RPMI7951 (cell line): Measurements from ENCODE around the gene CAMK1. TPM values are rescaled to one million over a fixed set of nuclear protein-coding genes. Genes with fewer than 3 reads are reported as not detected.

Source experiments
- DNase-seq: peaks from one replicate; pipeline ENCODE4 v3.0.0-alpha.2; 2012; ENCODE audit warnings: low read depth
- total RNA-seq: library from RNA; depleted of rRNA; stranded (reverse); fragments of >200 nt; shearing (Covaris generic); gene quantifications from 2 replicates; pipeline ENCODE4 v1.2.3, GENCODE V29; 2014; rRNA removed

Gene CAMK1
- total RNA-seq, 1 experiment from 2014 or later = 40.4 TPM

- no peak for DNase-seq
Observed at GRCh38 chr3:9710174-9710739, 59.5 kb downstream of the CAMK1 start.

Other genes starting within 250 kb of the CAMK1 start
- gene LHFPL4, start 216.1 kb downstream of the CAMK1 start, total RNA-seq = not detected in 2 replicates
- gene MTMR14, start 120.4 kb downstream of the CAMK1 start, total RNA-seq = 34.9 and 38.7 TPM in 2 replicates
- not detected in 2 replicates for gene CPNE9, start 66.1 kb downstream of the CAMK1 start, total RNA-seq
- gene BRPF1, start 38.2 kb downstream of the CAMK1 start, total RNA-seq = 14.2 and 15.2 TPM in 2 replicates
- 31.2 and 34.4 TPM in 2 replicates for gene OGG1, start 20.0 kb downstream of the CAMK1 start, total RNA-seq
- gene TADA3, start 22.5 kb upstream of the CAMK1 start, total RNA-seq = 99.1 and 107 TPM in 2 replicates
- 254 and 426 TPM in 2 replicates for gene ARPC4, start 23.1 kb upstream of the CAMK1 start, total RNA-seq
- 4.7 and 7.4 TPM in 2 replicates for gene TTLL3, start 40.3 kb upstream of the CAMK1 start, total RNA-seq
- gene RPUSD3, start 74.1 kb upstream of the CAMK1 start, total RNA-seq = 47.5 and 49.5 TPM in 2 replicates
- not detected in 2 replicates for gene CIDEC, start 110.3 kb upstream of the CAMK1 start, total RNA-seq
- gene JAGN1, start 120.7 kb upstream of the CAMK1 start, total RNA-seq = 34.7 and 36.8 TPM in 2 replicates
- not detected in 2 replicates for gene IL17RE, start 132.9 kb upstream of the CAMK1 start, total RNA-seq
- gene IL17RC, start 147.2 kb upstream of the CAMK1 start, total RNA-seq = 23.2 and 25.8 TPM in 2 replicates
- gene CRELD1, start 163.9 kb upstream of the CAMK1 start, total RNA-seq = 32.1 and 38.9 TPM in 2 replicates
- 0.98 and 1.2 TPM in 2 replicates for gene PRRT3, start 182.5 kb upstream of the CAMK1 start, total RNA-seq
- 56.0 and 59.1 TPM in 2 replicates for gene EMC3, start 216.9 kb upstream of the CAMK1 start, total RNA-seq